ENCODE results near the gene FBXL13. TPM values are rescaled to one million over a fixed set of nuclear protein-coding genes. Genes with fewer than 3 reads are reported as not detected.
A peak's percentile ranks its signal among the peaks of the same experiment; 100 is the strongest.

FBXL13 gene
- total RNA-seq, 2 experiments from 2014 or later: 0.32 to 0.83 TPM

GRCh38 chr7:102889851-102890250 lies 184.7 kb downstream of the FBXL13 start:
- Mint-ChIP-seq H3K4me1 (no peaks in the 10 kb centered on the region), H3K36me3 (ENCODE audit: low read depth) (no peaks in the 10 kb centered on the region)

DNA sequence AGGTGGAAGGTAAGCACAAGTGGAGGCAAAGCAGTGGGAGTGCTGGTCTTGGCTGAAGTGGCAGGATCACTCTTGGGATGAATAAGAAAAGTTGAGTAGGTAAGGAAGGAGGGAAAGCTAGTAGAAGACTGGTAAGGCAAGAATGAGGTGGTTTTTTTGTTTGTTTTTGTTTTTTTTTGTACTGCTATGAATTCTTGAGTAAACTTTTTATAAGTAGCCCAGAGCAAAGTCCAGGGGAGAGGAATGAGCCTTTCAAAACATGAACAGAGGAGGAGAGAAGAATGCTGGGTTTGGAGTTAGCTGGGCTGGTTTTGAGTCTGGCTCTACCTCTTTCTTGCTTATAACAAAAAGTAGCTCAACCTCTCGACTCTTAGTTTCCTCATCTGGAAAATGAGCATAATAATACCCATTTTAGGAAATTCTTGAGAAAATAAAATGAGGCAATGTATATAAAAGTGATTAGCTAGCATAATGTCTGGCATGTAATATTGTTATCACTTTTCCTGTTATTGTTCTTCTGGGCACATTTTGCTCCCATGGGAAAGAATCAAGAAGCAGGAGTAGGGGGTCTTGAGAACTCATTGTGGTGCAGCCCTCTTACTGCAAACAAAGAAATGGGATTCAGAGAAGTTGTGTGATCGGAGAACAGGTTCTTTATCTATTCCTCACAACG lies 185.9 kb downstream of the FBXL13 start:
- intact Hi-C loops (cut with DNase I, micrococcal nuclease): no loop called here
- no peak for DNase-seq
- ChIA-PET CTCF (interaction anchor here (0.8 kb wide), 1 partner anchor 15 kb away, joined by 3 read pairs; no protein-coding TSS in a partner anchor), POLR2A (no interaction called here)
- Mint-ChIP-seq H3K9me3 (ENCODE audit: low read depth) (no peaks in the 10 kb centered on the region), H3K4me1 (no peaks in the 10 kb centered on the region), H3K36me3 (ENCODE audit: low read depth) (no peaks in the 10 kb centered on the region), H3K27ac (no peak overlapping the region), H3K27me3 (no peaks in the 10 kb centered on the region), H3K4me3 (no peak overlapping the region)
- ATAC-seq: no peak

More at GRCh38 chr7:102889851-102890250, 184.7 kb downstream of the FBXL13 start:
- no peaks in the 10 kb centered on the region for H3K27me3 Mint-ChIP-seq
- no peak overlapping the region for H3K4me3 Mint-ChIP-seq
- no peak for DNase-seq
- intact Hi-C loops (cut with DNase I, micrococcal nuclease): no loop called here
- no peaks in the 10 kb centered on the region for H3K9me3 Mint-ChIP-seq (ENCODE audit: low read depth)
- no peak overlapping the region for H3K27ac Mint-ChIP-seq
- CTCF ChIA-PET: no interaction called here
- POLR2A ChIA-PET: no interaction called here
- no peak for ATAC-seq

DNA sequence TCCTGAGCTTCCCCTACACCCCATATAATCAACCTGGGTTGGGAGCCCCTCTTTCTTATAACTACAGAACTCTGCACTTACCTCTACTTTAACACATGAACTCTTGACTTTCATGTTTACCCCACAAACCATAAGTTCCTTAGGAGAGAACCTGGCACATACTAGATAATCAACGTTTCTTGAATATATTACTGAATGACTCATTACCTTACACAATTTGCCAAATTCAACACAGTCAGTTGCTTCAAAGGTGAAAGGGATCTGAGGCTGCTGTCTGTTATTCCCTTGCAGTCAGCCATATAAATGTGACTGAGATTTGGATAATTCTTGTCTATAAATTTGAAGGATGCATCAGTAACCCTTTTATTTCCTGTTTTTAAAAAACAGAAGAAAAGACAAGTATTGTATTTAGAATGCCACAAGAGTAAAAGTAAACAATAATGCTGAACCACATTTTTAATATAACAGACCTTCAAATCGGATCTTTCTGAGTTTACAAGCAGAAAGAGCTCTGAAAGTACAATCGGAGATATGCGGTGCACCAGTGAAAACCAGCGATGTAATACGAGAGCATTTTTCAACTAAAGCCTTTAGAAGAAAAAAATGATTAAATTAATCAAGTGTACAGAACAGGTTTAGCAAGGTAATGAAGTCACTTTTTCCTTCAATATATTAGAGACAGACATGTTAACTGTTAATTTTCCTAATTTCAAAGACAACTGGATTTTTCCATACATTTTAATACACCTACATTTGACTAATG lies 191.3 kb downstream of the FBXL13 start:
- H3K27me3 Mint-ChIP-seq: no peaks in the 10 kb centered on the region
- no peak overlapping the region for H3K4me3 Mint-ChIP-seq
- ChIA-PET CTCF (no interaction called here), POLR2A (no interaction called here)
- no peak overlapping the region for H3K27ac Mint-ChIP-seq
- no peaks in the 10 kb centered on the region for H3K9me3 Mint-ChIP-seq (ENCODE audit: low read depth)
- no peak for ATAC-seq
- H3K4me1 Mint-ChIP-seq: no peaks in the 10 kb centered on the region
- H3K36me3 Mint-ChIP-seq (ENCODE audit: low read depth): no peaks in the 10 kb centered on the region
- intact Hi-C loops (cut with DNase I, micrococcal nuclease): no loop called here
- DNase-seq: no peak

DNA sequence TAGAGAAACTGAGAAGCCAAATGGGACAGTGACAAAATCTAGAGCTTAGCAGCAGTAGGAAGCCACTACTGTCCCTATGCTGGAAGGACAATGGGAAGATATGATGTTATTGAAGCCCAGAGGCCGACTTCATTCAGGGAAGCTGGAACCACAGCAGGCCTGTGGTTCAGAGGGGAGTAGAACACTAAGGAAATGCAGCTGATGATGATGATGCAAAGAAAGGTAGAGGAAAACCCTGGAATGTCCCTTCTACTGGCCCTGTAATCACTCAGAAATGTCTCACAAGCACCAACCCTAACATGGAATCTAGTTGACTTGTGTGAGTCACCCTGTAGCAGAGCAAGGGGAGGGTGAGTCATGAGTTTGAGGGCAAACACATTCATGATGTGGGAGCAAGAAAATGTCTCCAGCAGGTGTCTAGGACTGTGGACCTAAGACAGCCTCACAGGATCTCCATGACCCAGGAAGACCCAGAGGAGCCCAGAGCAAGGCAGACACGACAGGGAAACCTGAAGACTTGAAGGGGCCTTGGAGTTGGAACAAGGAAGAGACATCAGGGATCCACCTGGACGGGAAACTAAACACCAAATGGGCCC lies 198.8 kb downstream of the FBXL13 start:
- no peaks in the 10 kb centered on the region for H3K9me3 Mint-ChIP-seq (ENCODE audit: low read depth)
- ATAC-seq (peak; percentile 98), DNase-seq (peak; percentile 63)
- CTCF ChIA-PET: no interaction called here
- H3K27me3 Mint-ChIP-seq: no peaks in the 10 kb centered on the region
- H3K27ac Mint-ChIP-seq: no peak overlapping the region
- H3K4me3 Mint-ChIP-seq: no peak overlapping the region
- no peaks in the 10 kb centered on the region for H3K36me3 Mint-ChIP-seq (ENCODE audit: low read depth)
- intact Hi-C loops (cut with DNase I, micrococcal nuclease): loop anchor here (1.0 to 5.0 kb wide), 4 partner anchors 40 to 197 kb away; partner anchors contain the start of gene FBXL13 (in 1 of the 2)
- peaks cover 31% of the 10 kb centered on the region for H3K4me1 Mint-ChIP-seq
- POLR2A ChIA-PET: no interaction called here

DNA sequence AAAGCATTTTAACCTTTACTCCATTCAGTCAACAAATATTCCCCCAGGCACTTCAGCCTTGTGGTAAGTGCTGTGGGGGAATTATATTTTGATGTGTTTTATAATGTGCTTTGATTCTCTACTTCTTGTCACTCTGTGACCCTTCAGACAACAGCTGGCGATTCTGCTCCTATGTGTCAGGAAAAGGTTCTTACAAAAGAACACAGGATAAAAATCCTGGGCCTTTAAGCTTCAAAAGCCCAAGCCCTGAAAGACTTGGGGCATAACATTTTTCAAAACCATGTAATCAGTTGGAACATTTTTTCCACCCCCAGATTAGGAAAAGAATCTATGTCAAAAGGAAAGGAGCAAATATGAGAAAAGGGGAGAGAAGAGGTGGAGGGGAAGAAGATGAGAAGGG lies 199.6 kb downstream of the FBXL13 start:
- H3K36me3 Mint-ChIP-seq (ENCODE audit: low read depth): no peaks in the 10 kb centered on the region
- DNase-seq (no peak), ATAC-seq (no peak)
- no peak overlapping the region for H3K4me3 Mint-ChIP-seq
- ChIA-PET CTCF (interaction anchor here (0.7 to 1.4 kb wide), 2 partner anchors 12 kb away, joined by 3 to 4 read pairs; no protein-coding TSS in a partner anchor), POLR2A (no interaction called here)
- H3K4me1 Mint-ChIP-seq: peaks cover 31% of the 10 kb centered on the region
- H3K9me3 Mint-ChIP-seq (ENCODE audit: low read depth): no peaks in the 10 kb centered on the region
- H3K27me3 Mint-ChIP-seq: no peaks in the 10 kb centered on the region
- no peak overlapping the region for H3K27ac Mint-ChIP-seq
- intact Hi-C loops (cut with DNase I, micrococcal nuclease): loop anchor here (1.0 to 5.0 kb wide), 4 partner anchors 40 to 197 kb away; partner anchors contain the start of gene FBXL13 (in 1 of the 2)

GRCh38 chr7:102874166-102874829 lies 200.3 kb downstream of the FBXL13 start:
- peak; percentile 80 for ATAC-seq
- intact Hi-C loops (cut with DNase I, micrococcal nuclease): loop anchor here in 1 of 2 experiments (2.0 kb wide), 1 partner anchor 39 kb away; no protein-coding TSS in a partner anchor
- no peaks in the 10 kb centered on the region for H3K27me3 Mint-ChIP-seq
- H3K36me3 Mint-ChIP-seq (ENCODE audit: low read depth): no peaks in the 10 kb centered on the region
- no peak overlapping the region for H3K4me3 Mint-ChIP-seq
- CTCF ChIA-PET: interaction anchor here (0.7 to 1.4 kb wide), 3 partner anchors 11 to 15 kb away, joined by 3 to 4 read pairs (median 3); no protein-coding TSS in a partner anchor
- H3K4me1 Mint-ChIP-seq: peaks cover 31% of the 10 kb centered on the region
- no peaks in the 10 kb centered on the region for H3K9me3 Mint-ChIP-seq (ENCODE audit: low read depth)
- no peak overlapping the region for H3K27ac Mint-ChIP-seq
- POLR2A ChIA-PET: no interaction called here
- DNase-seq: peak; percentile 47

- DNase-seq (no peak), ATAC-seq (peak; percentile 6)
- POLR2A ChIA-PET: no interaction called here
- Mint-ChIP-seq H3K9me3 (ENCODE audit: low read depth) (no peaks in the 10 kb centered on the region), H3K4me3 (no peak overlapping the region), H3K36me3 (ENCODE audit: low read depth) (no peaks in the 10 kb centered on the region), H3K4me1 (peaks cover 31% of the 10 kb centered on the region), H3K27me3 (no peaks in the 10 kb centered on the region), H3K27ac (no peak overlapping the region)
- CTCF ChIA-PET: interaction anchor here (0.6 to 1.4 kb wide), 4 partner anchors 11 to 44 kb away, joined by 3 to 4 read pairs (median 3); no protein-coding TSS in a partner anchor
- intact Hi-C loops (cut with DNase I, micrococcal nuclease): loop anchor here in 1 of 2 experiments (2.0 kb wide), 1 partner anchor 39 kb away; no protein-coding TSS in a partner anchor
Measured at GRCh38 chr7:102873470-102874165, 201.0 kb downstream of the FBXL13 start.

DNA sequence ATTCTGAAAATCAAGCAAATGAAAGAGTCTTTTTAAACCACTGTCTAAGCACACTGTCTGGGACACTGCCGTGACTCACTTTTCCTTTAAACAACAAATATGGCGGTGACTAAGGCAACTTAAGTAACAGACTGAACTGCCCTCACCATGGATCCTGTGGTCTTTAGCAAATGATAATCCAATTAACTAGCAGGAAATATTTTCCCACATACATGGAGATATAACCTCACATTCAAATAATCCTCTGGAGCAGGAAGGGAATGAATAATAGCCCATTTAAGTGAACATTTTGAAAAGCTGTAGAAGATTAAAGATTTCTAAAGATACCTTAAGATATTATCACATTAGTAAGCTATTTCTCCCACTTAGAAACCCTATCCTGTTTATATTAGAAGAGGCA lies 202.1 kb downstream of the FBXL13 start:
- H3K4me1 Mint-ChIP-seq: peaks cover 31% of the 10 kb centered on the region

DNA sequence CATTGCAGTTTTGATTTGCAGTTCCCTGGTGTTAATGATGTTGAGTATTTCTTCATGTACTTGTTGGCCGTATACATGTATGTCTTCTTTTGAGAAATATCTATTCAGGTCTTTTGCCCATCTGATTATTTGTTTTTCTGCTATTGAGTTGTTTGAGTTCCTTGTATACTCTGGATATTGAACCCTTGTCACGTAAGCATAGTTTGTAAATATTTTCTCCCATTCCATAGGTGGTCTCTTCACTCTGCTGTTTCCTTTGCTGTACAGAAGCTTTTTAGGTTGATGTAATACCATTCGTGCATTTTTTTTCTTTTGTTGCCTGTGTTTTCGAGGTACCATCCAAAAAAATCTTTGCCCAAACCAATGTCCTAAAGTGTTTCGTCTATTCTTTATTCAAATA lies 205.4 kb downstream of the FBXL13 start:
- Mint-ChIP-seq H3K9me3 (ENCODE audit: low read depth) (no peaks in the 10 kb centered on the region), H3K4me3 (no peak overlapping the region), H3K36me3 (ENCODE audit: low read depth) (no peaks in the 10 kb centered on the region), H3K27me3 (no peaks in the 10 kb centered on the region), H3K27ac (no peak overlapping the region), H3K4me1 (peaks cover 11% of the 10 kb centered on the region)
- ATAC-seq (no peak), DNase-seq (no peak)
- intact Hi-C loops (cut with DNase I, micrococcal nuclease): no loop called here
- ChIA-PET POLR2A (no interaction called here), CTCF (no interaction called here)

More for the DNA sequence above, 202.1 kb downstream of the FBXL13 start:
- H3K9me3 Mint-ChIP-seq (ENCODE audit: low read depth): no peaks in the 10 kb centered on the region
- H3K36me3 Mint-ChIP-seq (ENCODE audit: low read depth): no peaks in the 10 kb centered on the region
- H3K27ac Mint-ChIP-seq: no peak overlapping the region
- ChIA-PET CTCF (no interaction called here), POLR2A (no interaction called here)
- intact Hi-C loops (cut with DNase I, micrococcal nuclease): no loop called here
- ATAC-seq (no peak), DNase-seq (no peak)
- no peak overlapping the region for H3K4me3 Mint-ChIP-seq
- H3K27me3 Mint-ChIP-seq: no peaks in the 10 kb centered on the region

DNA sequence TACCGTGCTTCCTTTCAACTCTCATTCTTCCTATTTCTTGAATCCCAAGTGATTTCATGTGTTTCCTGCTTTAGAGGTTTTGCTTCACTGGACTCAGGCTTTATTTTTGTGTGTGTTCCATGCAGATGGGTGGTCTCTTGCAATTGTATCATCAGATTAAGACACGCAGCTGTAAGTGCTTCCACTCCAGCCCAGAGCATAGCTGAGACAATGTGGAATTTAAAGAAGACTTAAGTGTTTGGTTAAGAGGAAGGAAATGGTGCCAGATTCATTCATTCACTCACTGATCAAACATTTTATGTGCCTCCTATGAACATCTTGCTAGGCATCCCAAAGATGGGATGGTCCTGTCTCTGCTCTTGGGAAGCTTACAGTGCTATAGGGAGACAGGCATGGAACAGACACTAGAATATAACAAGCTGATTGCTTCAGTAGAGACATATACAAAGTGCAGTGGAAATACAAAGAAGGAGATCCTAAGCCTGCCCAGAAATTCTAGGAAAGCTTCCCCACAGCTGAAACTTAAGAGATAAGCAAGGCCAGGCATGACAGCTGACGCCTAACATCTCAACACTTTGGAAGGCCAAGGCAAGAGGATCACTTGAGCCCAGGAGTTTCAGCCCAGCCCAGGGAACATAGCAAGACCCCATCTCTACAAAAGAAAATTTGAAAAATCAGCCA lies 207.9 kb downstream of the FBXL13 start:
- Mint-ChIP-seq H3K27ac (no peak overlapping the region), H3K4me1 (no peaks in the 10 kb centered on the region), H3K9me3 (ENCODE audit: low read depth) (no peaks in the 10 kb centered on the region), H3K36me3 (ENCODE audit: low read depth) (no peaks in the 10 kb centered on the region), H3K4me3 (no peak overlapping the region), H3K27me3 (no peaks in the 10 kb centered on the region)
- intact Hi-C loops (cut with DNase I, micrococcal nuclease): no loop called here
- ChIA-PET POLR2A (no interaction called here), CTCF (no interaction called here)
- DNase-seq: no peak
- no peak for ATAC-seq
